ENCODE data around the gene MCTP1. TPM values are rescaled to one million over a fixed set of nuclear protein-coding genes. Genes with fewer than 3 reads are reported as not detected.

Gene MCTP1
- total and polyA plus RNA-seq, 2 of the 13 experiments (the other 11 are each of a cell fraction or from before 2014, with no cell fraction given): 0.15 to 0.48 TPM

DNA sequence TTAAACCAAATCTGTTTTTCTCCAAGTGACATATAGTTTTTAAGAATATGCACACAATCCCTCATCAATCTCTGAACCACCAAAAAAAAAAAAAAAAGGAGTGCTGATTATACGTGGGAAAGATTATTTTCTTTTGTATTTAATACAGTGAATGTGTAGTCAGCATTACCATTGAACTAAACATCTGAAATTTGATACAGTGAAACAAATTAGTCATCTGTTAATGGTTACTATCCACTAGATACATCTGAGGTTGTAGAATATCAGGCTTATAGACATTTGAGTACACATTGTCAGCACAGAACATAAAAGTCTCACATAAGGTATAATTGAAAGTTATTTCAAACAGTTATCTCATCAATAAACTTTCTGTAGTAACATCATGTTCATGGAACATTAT, 579.5 kb downstream of the MCTP1 start (continued):
- TF ChIP-seq, protein P1, sequence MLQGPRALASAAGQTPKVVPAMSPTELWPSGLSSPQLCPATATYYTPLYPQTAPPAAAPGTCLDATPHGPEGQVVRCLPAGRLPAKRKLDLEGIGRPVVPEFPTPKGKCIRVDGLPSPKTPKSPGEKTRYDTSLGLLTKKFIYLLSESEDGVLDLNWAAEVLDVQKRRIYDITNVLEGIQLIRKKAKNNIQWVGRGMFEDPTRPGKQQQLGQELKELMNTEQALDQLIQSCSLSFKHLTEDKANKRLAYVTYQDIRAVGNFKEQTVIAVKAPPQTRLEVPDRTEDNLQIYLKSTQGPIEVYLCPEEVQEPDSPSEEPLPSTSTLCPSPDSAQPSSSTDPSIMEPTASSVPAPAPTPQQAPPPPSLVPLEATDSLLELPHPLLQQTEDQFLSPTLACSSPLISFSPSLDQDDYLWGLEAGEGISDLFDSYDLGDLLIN (CRISPR knock-in tag; IDR thresholded peaks at IDR 0.05; ENCODE audit: borderline replicate concordance): no peak
- no peak for TF ChIP-seq ZFAT (CRISPR knock-in tag; conservative IDR thresholded peaks at IDR 0.05)

DNA sequence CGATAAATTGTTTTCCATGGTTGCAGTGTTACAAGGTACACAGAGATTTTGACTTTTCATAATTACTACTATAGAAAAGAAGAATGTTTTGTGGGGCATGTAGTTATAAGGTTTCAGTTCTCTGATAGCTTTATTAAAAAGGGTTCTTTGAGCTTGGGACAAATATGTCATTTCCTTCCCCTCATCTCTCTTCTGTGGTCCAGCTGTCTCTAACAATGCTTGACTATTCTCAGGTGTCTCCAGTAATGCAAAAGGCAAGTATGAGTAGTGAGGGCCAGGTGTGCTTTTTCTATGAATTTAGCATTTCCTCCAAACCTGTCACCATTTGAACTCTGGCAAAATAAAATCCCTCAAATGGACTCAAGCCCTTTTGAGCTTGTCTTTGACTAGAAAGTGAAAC, 582.2 kb downstream of the MCTP1 start:
- in situ Hi-C loops (cut with HindIII; ENCODE audit: extremely low pct_ligation_motif_present, low pct_unique_long_range_greater_than_20kb): no loop called here
- BruUV-seq (replicated peaks): no TSS peak
- H3K79me2 ChIP-seq (ENCODE audit: insufficient read depth, low read length): no peaks in the 10 kb centered on the region
- CTCF ChIA-PET (ENCODE audit: low intra/inter-chr PET ratio, low total read pairs): no interaction called here
- H3K4me3 ChIP-seq (replicated peaks in 1 of 3; ENCODE audit: insufficient read depth in 1 of 3, low read depth in 2 of 3, low read length in 3 of 3): no peak overlapping the region
- intact Hi-C loops (cut with micrococcal nuclease; ENCODE audit: unreplicated experiment): no loop called here
- TF ChIP-seq ARNT (IDR thresholded peaks at IDR 0.05) (no peak), RBM22 (optimal IDR thresholded peaks at IDR 0.05; ENCODE audit: low read length) (no peak), CENPT (CRISPR knock-in tag; IDR thresholded peaks at IDR 0.05; ENCODE audit: low read depth) (no peak), GPN1 (CRISPR knock-in tag; IDR thresholded peaks at IDR 0.05; ENCODE audit: borderline replicate concordance) (no peak)
- TF ChIP-seq, protein P2, sequence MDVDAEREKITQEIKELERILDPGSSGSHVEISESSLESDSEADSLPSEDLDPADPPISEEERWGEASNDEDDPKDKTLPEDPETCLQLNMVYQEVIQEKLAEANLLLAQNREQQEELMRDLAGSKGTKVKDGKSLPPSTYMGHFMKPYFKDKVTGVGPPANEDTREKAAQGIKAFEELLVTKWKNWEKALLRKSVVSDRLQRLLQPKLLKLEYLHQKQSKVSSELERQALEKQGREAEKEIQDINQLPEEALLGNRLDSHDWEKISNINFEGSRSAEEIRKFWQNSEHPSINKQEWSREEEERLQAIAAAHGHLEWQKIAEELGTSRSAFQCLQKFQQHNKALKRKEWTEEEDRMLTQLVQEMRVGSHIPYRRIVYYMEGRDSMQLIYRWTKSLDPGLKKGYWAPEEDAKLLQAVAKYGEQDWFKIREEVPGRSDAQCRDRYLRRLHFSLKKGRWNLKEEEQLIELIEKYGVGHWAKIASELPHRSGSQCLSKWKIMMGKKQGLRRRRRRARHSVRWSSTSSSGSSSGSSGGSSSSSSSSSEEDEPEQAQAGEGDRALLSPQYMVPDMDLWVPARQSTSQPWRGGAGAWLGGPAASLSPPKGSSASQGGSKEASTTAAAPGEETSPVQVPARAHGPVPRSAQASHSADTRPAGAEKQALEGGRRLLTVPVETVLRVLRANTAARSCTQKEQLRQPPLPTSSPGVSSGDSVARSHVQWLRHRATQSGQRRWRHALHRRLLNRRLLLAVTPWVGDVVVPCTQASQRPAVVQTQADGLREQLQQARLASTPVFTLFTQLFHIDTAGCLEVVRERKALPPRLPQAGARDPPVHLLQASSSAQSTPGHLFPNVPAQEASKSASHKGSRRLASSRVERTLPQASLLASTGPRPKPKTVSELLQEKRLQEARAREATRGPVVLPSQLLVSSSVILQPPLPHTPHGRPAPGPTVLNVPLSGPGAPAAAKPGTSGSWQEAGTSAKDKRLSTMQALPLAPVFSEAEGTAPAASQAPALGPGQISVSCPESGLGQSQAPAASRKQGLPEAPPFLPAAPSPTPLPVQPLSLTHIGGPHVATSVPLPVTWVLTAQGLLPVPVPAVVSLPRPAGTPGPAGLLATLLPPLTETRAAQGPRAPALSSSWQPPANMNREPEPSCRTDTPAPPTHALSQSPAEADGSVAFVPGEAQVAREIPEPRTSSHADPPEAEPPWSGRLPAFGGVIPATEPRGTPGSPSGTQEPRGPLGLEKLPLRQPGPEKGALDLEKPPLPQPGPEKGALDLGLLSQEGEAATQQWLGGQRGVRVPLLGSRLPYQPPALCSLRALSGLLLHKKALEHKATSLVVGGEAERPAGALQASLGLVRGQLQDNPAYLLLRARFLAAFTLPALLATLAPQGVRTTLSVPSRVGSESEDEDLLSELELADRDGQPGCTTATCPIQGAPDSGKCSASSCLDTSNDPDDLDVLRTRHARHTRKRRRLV (CRISPR knock-in tag; IDR thresholded peaks at IDR 0.05): no peak
- H2AFZ ChIP-seq (ENCODE audit: low read length): no peak overlapping the region
- H3K9me3 ChIP-seq (ENCODE audit: low read length): no peaks in the 10 kb centered on the region
- FAIRE-seq (no peak), DNase-seq (ENCODE audit: low spot score) (no peak), ATAC-seq (no peak)
- H3K27me3 ChIP-seq (ENCODE audit: control insufficient read depth in 1 of 2, insufficient read depth in 2 of 2, low read length in 2 of 2): no peaks in the 10 kb centered on the region
- no peak overlapping the region for H3K27ac ChIP-seq (ENCODE audit: extremely low read length, insufficient read depth, low read length)
- H3K9ac ChIP-seq (ENCODE audit: insufficient read depth, low read depth, low read length): no peak overlapping the region
- H4K20me1 ChIP-seq (ENCODE audit: insufficient read depth, low read length): no peaks in the 10 kb centered on the region
- WGBS (ENCODE audit: low lambda C conversion rate): 100% methylated on average over 1 of the region's 1 CpG
- no peak overlapping the region for H3K4me2 ChIP-seq (ENCODE audit: low read depth, low read length)
- no peaks in the 10 kb centered on the region for H3K4me1 ChIP-seq (ENCODE audit: insufficient read depth, low read length)
- no peaks in the 10 kb centered on the region for H3K36me3 ChIP-seq (replicated peaks in 1 of 2; ENCODE audit: control insufficient read depth in 1 of 2, insufficient read depth in 2 of 2, low read length in 2 of 2)
- POLR2A ChIA-PET: no interaction called here
